MM.1S (cell line): ENCODE data around the gene FGD6.
"Not testable (repeated sequence)": the region's sequence is repeated elsewhere in the genome, so short reads cannot be mapped to it uniquely, and the experiment has no call there.

Experiments used
- DNase-seq: peaks from one replicate; pipeline ENCODE4 v3.0.0-alpha.2; 2015
- H2AFZ ChIP-seq: fragments of 300-600 bp; sonication (generic); 2 replicates; pipeline ENCODE4 v1.6.0; 2016; ENCODE audit warnings: antibody characterized with exemption, low read length
- H3F3A ChIP-seq: fragments of 300-600 bp; sonication (generic); 2 replicates; pipeline ENCODE4 v1.6.1; 2016; ENCODE audit warnings: mild to moderate bottlenecking, antibody characterized with exemption, low read length, moderate library complexity, mixed read lengths; ENCODE audit not compliant: insufficient read depth
- H3K27ac ChIP-seq: fragments of 300-600 bp; sonication (generic); 2 replicates; pipeline ENCODE4 v1.5.1; 2016; ENCODE audit warnings: mild to moderate bottlenecking, low read length
- H3K27me3 ChIP-seq: fragments of 300-600 bp; sonication (generic); replicated peaks from 2 replicates; pipeline ENCODE4 v1.6.0; 2016; ENCODE audit warnings: low read length; ENCODE audit not compliant: insufficient read depth
- H3K36me3 ChIP-seq: fragments of 300-600 bp; sonication (generic); replicated peaks from 2 replicates; pipeline ENCODE4 v1.6.1; 2016; ENCODE audit warnings: mild to moderate bottlenecking, low read length, mixed read lengths; ENCODE audit not compliant: insufficient read depth
- H3K4me1 ChIP-seq: fragments of 300-600 bp; sonication (generic); 2 replicates; pipeline ENCODE4 v1.6.1; 2016; ENCODE audit warnings: low read length, mixed read lengths
- H3K4me2 ChIP-seq: fragments of 300-600 bp; sonication (generic); 2 replicates; pipeline ENCODE4 v1.6.0; 2016; ENCODE audit warnings: low read depth, low read length
- H3K4me3 ChIP-seq: fragments of 300-600 bp; sonication (generic); 2 replicates; pipeline ENCODE4 v1.5.1; 2016; ENCODE audit warnings: low read length, mixed read lengths
- H3K79me2 ChIP-seq: fragments of 300-600 bp; sonication (generic); 2 replicates; pipeline ENCODE4 v1.6.1; 2016; ENCODE audit warnings: mixed run types, low read length, mixed read lengths
- H3K9ac ChIP-seq: fragments of 300-600 bp; sonication (generic); 2 replicates; pipeline ENCODE4 v1.6.1; 2016; ENCODE audit warnings: low read length, mixed read lengths
- H3K9me2 ChIP-seq: fragments of 300-600 bp; sonication (generic); replicated peaks from 2 replicates; pipeline ENCODE4 v1.6.1; 2016; ENCODE audit warnings: mild to moderate bottlenecking, low read length, mixed read lengths; ENCODE audit not compliant: insufficient read depth
- H3K9me3 ChIP-seq: fragments of 300-600 bp; sonication (generic); replicated peaks from 2 replicates; pipeline ENCODE4 v1.6.1; 2016; ENCODE audit warnings: mild to moderate bottlenecking, low read length, mixed read lengths; ENCODE audit not compliant: insufficient read depth
- H4K20me1 ChIP-seq: fragments of 300-600 bp; sonication (generic); 2 replicates; pipeline ENCODE4 v1.6.1; 2016; ENCODE audit warnings: mild to moderate bottlenecking, low read length, moderate library complexity, mixed read lengths; ENCODE audit not compliant: insufficient read depth
- CTCF ChIP-seq: fragments of 300-600 bp; sonication (generic); IDR thresholded peaks from 2 replicates; pipeline ENCODE4 v1.5.1; 2016; ENCODE audit warnings: antibody characterized with exemption, low read length, mixed read lengths
- EZH2 ChIP-seq: fragments of 300-600 bp; sonication (generic); optimal IDR thresholded peaks from 2 replicates; pipeline ENCODE3; 2017; ENCODE audit warnings: low read depth, mild to moderate bottlenecking, antibody characterized with exemption, low read length, mixed read lengths
- EZH2phosphoT487 ChIP-seq: fragments of 300-600 bp; sonication (generic); IDR thresholded peaks from 2 replicates; pipeline ENCODE4 v1.6.1; 2018; ENCODE audit warnings: antibody characterized with exemption, low read length

The FGD6 gene

GRCh38 chr12:95240556-95240955 is 23.3 kb upstream of the FGD6 start:
- no peak overlapping the region for H3K4me3 ChIP-seq
- no peak overlapping the region for H3K9ac ChIP-seq
- DNase-seq: no peak
- H3K27ac ChIP-seq: no peak overlapping the region
- no peak overlapping the region for H2AFZ ChIP-seq
- no peaks in the 10 kb centered on the region for H3K36me3 ChIP-seq
- H3F3A ChIP-seq: no peaks in the 10 kb centered on the region
- no peaks in the 10 kb centered on the region; the same call in 1 of the 2 replicates for H4K20me1 ChIP-seq
- H3K4me1 ChIP-seq: no peaks in the 10 kb centered on the region
- H3K79me2 ChIP-seq: peaks cover 72% of the 10 kb centered on the region
- no peaks in the 10 kb centered on the region for H3K27me3 ChIP-seq
- no peaks in the 10 kb centered on the region for H3K9me3 ChIP-seq
- no peaks in the 10 kb centered on the region for H3K9me2 ChIP-seq
- no peak for TF ChIP-seq EZH2
- no peak for TF ChIP-seq EZH2phosphoT487
- TF ChIP-seq CTCF: no peak
- H3K4me2 ChIP-seq: no peak overlapping the region

- not testable (repeated sequence) for H3K27me3 ChIP-seq, H3K36me3 ChIP-seq, H3K4me3 ChIP-seq, H3K9ac ChIP-seq, H4K20me1 ChIP-seq, H3K9me2 ChIP-seq, H3K4me2 ChIP-seq, H3K9me3 ChIP-seq, H3K27ac ChIP-seq, H3F3A ChIP-seq, DNase-seq, H2AFZ ChIP-seq, H3K4me1 ChIP-seq
- peaks cover 69% of the 10 kb centered on the region for H3K79me2 ChIP-seq
Measured at GRCh38 chr12:95239835-95240234, 22.6 kb upstream of the FGD6 start.

- H3K9me2 ChIP-seq: no peaks in the 10 kb centered on the region
- DNase-seq: no peak
- H3K36me3 ChIP-seq: no peaks in the 10 kb centered on the region
- H3K9ac ChIP-seq: no peak overlapping the region
- no peaks in the 10 kb centered on the region for H3K9me3 ChIP-seq
- no peak overlapping the region for H3K27ac ChIP-seq
- H3K79me2 ChIP-seq: peaks cover 65% of the 10 kb centered on the region
- H2AFZ ChIP-seq: no peak overlapping the region
- no peaks in the 10 kb centered on the region; the same call in 1 of the 2 replicates for H4K20me1 ChIP-seq
- no peak overlapping the region for H3K4me3 ChIP-seq
- H3K4me1 ChIP-seq: no peaks in the 10 kb centered on the region
- H3K27me3 ChIP-seq: no peaks in the 10 kb centered on the region
- H3F3A ChIP-seq: no peaks in the 10 kb centered on the region
- TF ChIP-seq EZH2phosphoT487 (no peak), CTCF (no peak), EZH2 (no peak)
- no peak overlapping the region for H3K4me2 ChIP-seq
Measured at GRCh38 chr12:95239216-95239615, 21.9 kb upstream of the FGD6 start.

GRCh38 chr12:95238150-95238549 is 20.9 kb upstream of the FGD6 start:
- no peaks in the 10 kb centered on the region; the same call in 1 of the 2 replicates for H4K20me1 ChIP-seq
- H3K4me3 ChIP-seq: no peak overlapping the region
- TF ChIP-seq CTCF: no peak
- TF ChIP-seq EZH2: no peak
- TF ChIP-seq EZH2phosphoT487: no peak
- no peaks in the 10 kb centered on the region for H3F3A ChIP-seq
- no peaks in the 10 kb centered on the region for H3K9me2 ChIP-seq
- no peak for DNase-seq
- peaks cover 65% of the 10 kb centered on the region for H3K79me2 ChIP-seq
- no peaks in the 10 kb centered on the region for H3K4me1 ChIP-seq
- H3K4me2 ChIP-seq: no peak overlapping the region
- no peaks in the 10 kb centered on the region for H3K36me3 ChIP-seq
- no peak overlapping the region for H2AFZ ChIP-seq
- H3K27me3 ChIP-seq: no peaks in the 10 kb centered on the region
- no peak overlapping the region for H3K9ac ChIP-seq
- no peaks in the 10 kb centered on the region for H3K9me3 ChIP-seq
- no peak overlapping the region for H3K27ac ChIP-seq
